GM18502 (cell line): ENCODE results near the gene SGMS1.

Source experiments
- ATAC-seq: cut with Tn5 transposase; IDR thresholded peaks from one replicate; pipeline ENCODE4 v1.9.1; 2021; ENCODE audit warnings: mild to moderate bottlenecking; ENCODE audit not compliant: unreplicated experiment, poor library complexity

The SGMS1 gene

GRCh38 chr10:50636618-50637579, 13.1 kb upstream of the SGMS1 start:
- peak; percentile 93 for ATAC-seq

GRCh38 chr10:50635286-50635685, 11.5 kb upstream of the SGMS1 start:
- ATAC-seq = no peak

GRCh38 chr10:50634479-50634878, 10.7 kb upstream of the SGMS1 start:
- no peak for ATAC-seq

- ATAC-seq = no peak
These were observed 7.3 kb upstream of the SGMS1 start for GRCh38 chr10:50631052-50631451.

- ATAC-seq = no peak
These were observed 5.9 kb upstream of the SGMS1 start for GRCh38 chr10:50629495-50630122.

GRCh38 chr10:50627896-50628295, 4.1 kb upstream of the SGMS1 start:
- no peak for ATAC-seq

GRCh38 chr10:50627443-50627842, 3.7 kb upstream of the SGMS1 start:
- no peak for ATAC-seq

- no peak for ATAC-seq
These were observed 1.9 kb upstream of the SGMS1 start for GRCh38 chr10:50625649-50626132.

GRCh38 chr10:50624866-50625501, 1.2 kb upstream of the SGMS1 start:
- peak; percentile 45 for ATAC-seq

- ATAC-seq = peak; percentile 63
These were observed 683 bp upstream of the SGMS1 start for GRCh38 chr10:50624413-50624865.

- peak; percentile 6 for ATAC-seq
These were observed 772 bp downstream of the SGMS1 start for GRCh38 chr10:50622706-50623662.

GRCh38 chr10:50621968-50622705, 1.6 kb downstream of the SGMS1 start:
- peak; percentile 32 for ATAC-seq

GRCh38 chr10:50620899-50621298, 2.9 kb downstream of the SGMS1 start:
- ATAC-seq = no peak

GRCh38 chr10:50619882-50620281, 3.9 kb downstream of the SGMS1 start:
- no peak for ATAC-seq

GRCh38 chr10:50619166-50619565, 4.6 kb downstream of the SGMS1 start:
- no peak for ATAC-seq

GRCh38 chr10:50618624-50619023, 5.1 kb downstream of the SGMS1 start:
- ATAC-seq = no peak

GRCh38 chr10:50615658-50616057, 8.1 kb downstream of the SGMS1 start:
- no peak for ATAC-seq

- peak; percentile 54 for ATAC-seq
These were observed 9.2 kb downstream of the SGMS1 start for GRCh38 chr10:50614444-50615137.
